ENCODE data around the gene CFDP1. TPM values are rescaled to one million over a fixed set of nuclear protein-coding genes. Genes with fewer than 3 reads are reported as not detected.

The CFDP1 gene
- total and polyA plus RNA-seq, 2 of the 13 experiments (the other 11 are each of a cell fraction or from before 2014, with no cell fraction given): 78.6 to 153 TPM

GRCh38 chr16:75432828-75433731 lies at the start of gene CFDP1 (continued):
- TF ChIP-seq ZNF580 (CRISPR knock-in tag; IDR thresholded peaks at IDR 0.05; ENCODE audit: borderline replicate concordance, low read depth): peak; percentile 92
- TF ChIP-seq AHDC1 (CRISPR knock-in tag; IDR thresholded peaks at IDR 0.05; ENCODE audit: borderline replicate concordance): no peak
- TF ChIP-seq TCF7L2 (IDR thresholded peaks at IDR 0.05; ENCODE audit: low read depth, low read length): no peak
- TF ChIP-seq CSRNP2 (CRISPR knock-in tag; conservative IDR thresholded peaks at IDR 0.05; ENCODE audit: low read depth): no peak
- TF ChIP-seq HNRNPLL (IDR thresholded peaks at IDR 0.05; ENCODE audit: low read depth, low read length, poor library complexity, severe bottlenecking): peak; percentile 76
- TF ChIP-seq KLF6 (CRISPR knock-in tag; IDR thresholded peaks at IDR 0.05): 0 out of 2 replicates have a peak, but pooled peaks have one; percentile 51
- peak; percentile 100 for TF ChIP-seq MXD1 (CRISPR knock-in tag; IDR thresholded peaks at IDR 0.05)
- peak; percentile 70; the same call in 1 of the 2 replicates for TF ChIP-seq MZF1 (CRISPR knock-in tag; IDR thresholded peaks at IDR 0.05; ENCODE audit: borderline replicate concordance)
- peak; percentile 61 to 73 for TF ChIP-seq HMGXB4 (CRISPR knock-in tag; IDR thresholded peaks at IDR 0.05; ENCODE audit: borderline replicate concordance in 1 of 2, low read depth in 1 of 2)
- no peak; the same call in 1 of the 2 replicates for TF ChIP-seq KLF9 (CRISPR knock-in tag; IDR thresholded peaks at IDR 0.05; ENCODE audit: low read depth)
- TF ChIP-seq STAT5B (CRISPR knock-in tag; IDR thresholded peaks at IDR 0.05): 0 out of 2 replicates have a peak, but pooled peaks have one; percentile 27
- TF ChIP-seq ZSCAN25 (CRISPR knock-in tag; IDR thresholded peaks at IDR 0.05): peak; percentile 75; the same call in 1 of the 2 replicates
- no peak for TF ChIP-seq ATM (IDR thresholded peaks at IDR 0.05; ENCODE audit: borderline replicate concordance)
- peak; percentile 92 for TF ChIP-seq REPIN1 (CRISPR knock-in tag; IDR thresholded peaks at IDR 0.05; ENCODE audit: borderline replicate concordance, low read depth)
- TF ChIP-seq ZNF282 (IDR thresholded peaks at IDR 0.05; ENCODE audit: partially characterized antibody): no peak
- TF ChIP-seq NONO (IDR thresholded peaks at IDR 0.05): no peak
- TF ChIP-seq NONO (CRISPR knock-in tag; conservative IDR thresholded peaks at IDR 0.05): peak; percentile 79
- TF ChIP-seq SP5 (CRISPR knock-in tag; IDR thresholded peaks at IDR 0.05; ENCODE audit: borderline replicate concordance, low read depth): peak; percentile 50
- peak; percentile 10; the same call in 1 of the 2 replicates for TF ChIP-seq KDM4B (CRISPR knock-in tag; IDR thresholded peaks at IDR 0.05)

Data from HepG2 (cell line).